Kidney (tissue), 14 donors: Measurements from ENCODE around the gene SLC6A3. TPM values are rescaled to one million over a fixed set of nuclear protein-coding genes. Genes with fewer than 3 reads are reported as not detected.
A peak's percentile ranks its signal among the peaks of the same experiment; 100 is the strongest.

ENCODE experiments used
- DNase-seq, 5 donors: peaks; one replicate each; pipeline ENCODE4 v3.0.0-alpha.2; 2013 to 2020
- FAIRE-seq: peaks from 2 replicates; lab custom pipeline; 2012; peaks lifted over from hg19 to GRCh38; lab: Jason Lieb, UNC
- H3K27ac ChIP-seq, 2 donors: one replicate each; pipeline ENCODE4 v1.7.0; 2013; ENCODE audit warnings: low read depth in 2 of 2, low read length in 2 of 2, inconsistent platforms in 1 of 2
- H3K27me3 ChIP-seq: one replicate; pipeline ENCODE4 v1.7.1; 2013; ENCODE audit warnings: low read length, inconsistent platforms; ENCODE audit not compliant: control insufficient read depth, insufficient read depth
- H3K36me3 ChIP-seq, 3 donors: one replicate each; pipeline versions ENCODE4 v1.7.0 to v1.7.1; 2013; ENCODE audit warnings: low read length in 3 of 3, control low read depth in 1 of 3, inconsistent platforms in 1 of 3; ENCODE audit not compliant: insufficient read depth in 3 of 3, control insufficient read depth in 2 of 3
- H3K4me1 ChIP-seq, 3 donors: one replicate each; pipeline versions ENCODE4 v1.7.0 to v1.7.1; 2013; ENCODE audit warnings: low read length in 3 of 3, inconsistent platforms in 1 of 3, low read depth in 1 of 3; ENCODE audit not compliant: control insufficient read depth in 2 of 3, insufficient read depth in 2 of 3
- H3K4me3 ChIP-seq, 3 donors: one replicate each; pipeline versions ENCODE4 v1.7.0 to v1.8.1; 2013; ENCODE audit warnings: low read length in 3 of 3, control low read depth in 1 of 3, inconsistent platforms in 1 of 3
- H3K9ac ChIP-seq, 3 donors: one replicate each; pipeline versions ENCODE4 v1.7.0 to v1.7.1; 2013; ENCODE audit warnings: low read length in 3 of 3, control low read depth in 1 of 3, inconsistent platforms in 1 of 3
- H3K9me3 ChIP-seq, 3 donors: one replicate each; pipeline versions ENCODE4 v1.7.0 to v1.7.1; 2013; ENCODE audit warnings: low read length in 3 of 3, control low read depth in 1 of 3, inconsistent platforms in 1 of 3; ENCODE audit not compliant: control insufficient read depth in 2 of 3, insufficient read depth in 1 of 3
- intact Hi-C: fragments of 100-400 bp; cut with DNase I; formaldehyde crosslinking; loops from one replicate; pipeline ENCODE4 v1.11.1; 2022
- polyA plus RNA-seq: library from polyadenylated mRNA; stranded (reverse); fragments of 350-450 nt; fragmentation: Illumina TruSeq; extraction: RNeasy Lipid Tissue Mini Kit (QIAGEN cat#74804); gene quantifications from one replicate; pipeline ENCODE4 v1.2.3, GENCODE V29; 2014; ENCODE audit warnings: low read depth, low replicate concordance; ENCODE audit not compliant: insufficient read depth
- total RNA-seq: library from RNA; stranded (reverse); fragmentation: NEBNext Ultra II Directional; extraction: Animal tissue kit (Norgen Biotek cat#: 25700); gene quantifications from one replicate; pipeline ENCODE4 v1.2.1, GENCODE V29; 2021
- TF ChIP-seq, protein P1 (sequence below): IDR thresholded peaks from 3 replicates; pipeline ENCODE4 v1.5.1; 2012; ENCODE audit warnings: mild to moderate bottlenecking, moderate library complexity, borderline replicate concordance; ENCODE audit not compliant: insufficient read depth; ENCODE audit errors: extremely low read depth
- donor health status: control.
- donor health status: control.
- donor health status: control.
- donor health status: control.
- donor health status: control.
- donor health status: DM: yes; HTN: yes; CAD: no.
- donor health status: Normal renal cell carcinoma (clear cell type).

SLC6A3 gene
- total and polyA plus RNA-seq, 2 donors from 2014 or later: 0.09 to 0.54 TPM

DNA sequence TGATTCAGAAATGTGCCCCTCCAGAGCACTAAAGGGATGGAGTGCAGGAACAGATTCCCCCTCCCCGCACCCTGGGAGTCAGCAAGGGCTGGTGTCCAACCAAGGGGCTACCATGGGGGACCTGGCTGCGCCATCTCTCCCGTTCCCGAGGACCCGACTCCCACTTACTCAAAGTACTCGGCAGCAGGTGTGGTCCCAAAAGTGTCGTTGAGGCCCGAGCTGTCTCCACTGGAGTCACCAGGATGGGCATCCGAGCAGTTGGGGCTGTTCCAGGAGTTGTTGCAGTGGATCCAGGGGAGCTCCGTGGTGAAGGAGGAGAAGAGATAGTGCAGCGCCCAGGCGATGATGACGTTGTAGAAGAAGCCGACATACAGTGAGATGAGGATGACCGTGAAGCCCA is 12.9 kb downstream of the SLC6A3 start:
- FAIRE-seq (no peak), DNase-seq (peak in 2 of 5 donors; percentile 5 to 58)

DNA sequence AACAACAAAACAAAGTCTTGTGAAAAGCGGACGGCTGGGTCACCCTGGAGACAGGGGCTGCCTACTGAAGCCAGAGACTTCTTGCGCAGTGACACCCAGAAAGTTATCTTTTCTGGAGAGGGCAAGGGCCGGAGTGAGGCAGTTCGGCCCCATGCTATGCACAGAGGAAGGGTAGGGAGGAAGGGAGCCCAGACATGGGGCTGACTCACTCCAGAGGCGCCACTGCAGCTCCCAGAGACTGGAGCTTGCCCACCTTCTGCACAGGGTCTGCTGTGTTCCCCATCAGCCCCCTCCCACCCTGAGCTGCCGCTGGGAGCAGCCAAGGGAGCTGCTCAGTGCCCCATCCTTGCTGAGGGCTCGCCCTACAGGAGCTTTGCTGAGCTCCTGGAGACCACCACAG is 13.3 kb downstream of the SLC6A3 start:
- no peaks in the 10 kb centered on the region for H3K36me3 ChIP-seq
- no peaks in the 10 kb centered on the region for H3K27me3 ChIP-seq
- H3K4me3 ChIP-seq: no peak overlapping the region
- H3K9ac ChIP-seq: no peak overlapping the region
- DNase-seq: peak in 2 of 5 donors; percentile 4 to 37
- H3K9me3 ChIP-seq: peaks cover 0 to 22% (median 5%) of the 10 kb centered on the region in 3 donors
- H3K27ac ChIP-seq: no peak overlapping the region
- TF ChIP-seq, protein P1, sequence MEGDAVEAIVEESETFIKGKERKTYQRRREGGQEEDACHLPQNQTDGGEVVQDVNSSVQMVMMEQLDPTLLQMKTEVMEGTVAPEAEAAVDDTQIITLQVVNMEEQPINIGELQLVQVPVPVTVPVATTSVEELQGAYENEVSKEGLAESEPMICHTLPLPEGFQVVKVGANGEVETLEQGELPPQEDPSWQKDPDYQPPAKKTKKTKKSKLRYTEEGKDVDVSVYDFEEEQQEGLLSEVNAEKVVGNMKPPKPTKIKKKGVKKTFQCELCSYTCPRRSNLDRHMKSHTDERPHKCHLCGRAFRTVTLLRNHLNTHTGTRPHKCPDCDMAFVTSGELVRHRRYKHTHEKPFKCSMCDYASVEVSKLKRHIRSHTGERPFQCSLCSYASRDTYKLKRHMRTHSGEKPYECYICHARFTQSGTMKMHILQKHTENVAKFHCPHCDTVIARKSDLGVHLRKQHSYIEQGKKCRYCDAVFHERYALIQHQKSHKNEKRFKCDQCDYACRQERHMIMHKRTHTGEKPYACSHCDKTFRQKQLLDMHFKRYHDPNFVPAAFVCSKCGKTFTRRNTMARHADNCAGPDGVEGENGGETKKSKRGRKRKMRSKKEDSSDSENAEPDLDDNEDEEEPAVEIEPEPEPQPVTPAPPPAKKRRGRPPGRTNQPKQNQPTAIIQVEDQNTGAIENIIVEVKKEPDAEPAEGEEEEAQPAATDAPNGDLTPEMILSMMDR: no peak
- FAIRE-seq: no peak
- intact Hi-C loops: no loop called here
- no peaks in the 10 kb centered on the region for H3K4me1 ChIP-seq

More for the DNA sequence above, 12.9 kb downstream of the SLC6A3 start:
- no peak overlapping the region for H3K27ac ChIP-seq
- H3K27me3 ChIP-seq: no peaks in the 10 kb centered on the region
- TF ChIP-seq, protein P1: no peak
- intact Hi-C loops: no loop called here
- H3K4me1 ChIP-seq: no peaks in the 10 kb centered on the region
- peaks cover 0 to 18% (median 5%) of the 10 kb centered on the region in 3 donors for H3K9me3 ChIP-seq
- no peak overlapping the region for H3K4me3 ChIP-seq
- H3K9ac ChIP-seq: no peak overlapping the region
- no peaks in the 10 kb centered on the region for H3K36me3 ChIP-seq

DNA sequence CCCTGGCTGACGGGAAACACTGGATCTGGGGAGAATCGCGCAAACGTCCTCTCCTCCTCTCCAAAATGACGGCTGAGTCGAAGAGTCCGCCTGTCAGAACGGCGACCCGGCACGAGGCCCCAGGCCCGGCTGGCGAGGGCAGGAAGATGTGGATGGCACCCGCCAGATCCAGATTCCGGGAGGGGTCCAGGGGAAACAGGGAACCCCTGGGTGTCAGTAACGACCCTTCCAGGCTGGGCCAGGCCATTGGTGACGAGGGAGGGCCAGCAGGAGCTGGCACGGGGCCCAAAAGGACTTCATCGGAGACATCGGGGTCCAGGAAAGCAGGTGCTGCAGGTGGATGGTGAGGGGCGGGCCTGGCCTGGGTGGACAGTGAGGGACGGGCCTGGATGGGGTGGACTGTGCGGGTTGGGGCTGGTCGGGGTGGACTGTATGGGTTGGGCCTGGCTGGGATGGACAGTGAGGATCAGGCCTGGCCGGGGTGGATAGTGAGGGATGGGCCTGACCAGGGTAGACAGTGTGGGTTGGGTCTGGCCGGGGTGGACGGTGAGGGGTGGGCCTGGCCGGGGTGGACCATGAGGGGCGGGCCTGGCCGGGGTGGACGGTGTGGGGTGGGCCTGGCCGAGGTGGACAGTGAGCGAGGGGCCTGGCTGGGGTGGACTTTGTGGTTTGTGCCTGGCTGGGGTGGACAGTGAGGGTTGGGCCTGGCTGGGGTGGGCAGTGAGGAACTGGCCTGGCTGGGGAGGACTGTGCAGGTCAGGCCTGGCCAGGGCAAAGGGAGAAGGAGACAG is 14.0 kb downstream of the SLC6A3 start:
- FAIRE-seq: no peak
- no peaks in the 10 kb centered on the region for H3K27me3 ChIP-seq
- peak in 1 of 5 donors; percentile 74 for DNase-seq
- TF ChIP-seq, protein P1: no peak
- peaks cover 0 to 26% (median 5%) of the 10 kb centered on the region in 3 donors for H3K9me3 ChIP-seq
- intact Hi-C loops: no loop called here
- H3K4me3 ChIP-seq: no peak overlapping the region
- H3K4me1 ChIP-seq: no peaks in the 10 kb centered on the region
- H3K9ac ChIP-seq: no peak overlapping the region
- H3K36me3 ChIP-seq: no peaks in the 10 kb centered on the region
- no peak overlapping the region for H3K27ac ChIP-seq
